BJ (cell line): ENCODE data around the gene DNAAF2. TPM values are rescaled to one million over a fixed set of nuclear protein-coding genes. Genes with fewer than 3 reads are reported as not detected.

Source experiments
- CTCF ChIA-PET: fragments of 350-600 bp; formaldehyde crosslinking; extraction: SDS; loops from one replicate; lab custom pipeline; 2021; ENCODE audit warnings: antibody characterized with exemption, inconsistent platforms; lab: Yijun Ruan, JAX
- POLR2A ChIA-PET: fragments of 300-600 bp; sonication (Branson Sonifier 250); formaldehyde crosslinking; extraction: SDS; loops from one replicate; lab custom pipeline; 2021; ENCODE audit warnings: antibody characterized with exemption; lab: Charles Lee
- DNase-seq: peaks from one replicate; pipeline ENCODE4 v3.0.0-alpha.2; 2011; ENCODE audit warnings: low read depth
- H3K27me3 ChIP-seq: 2 replicates; pipeline ENCODE4 v1.6.0; 2011; ENCODE audit warnings: low read length; ENCODE audit not compliant: control insufficient read depth, insufficient read depth
- H3K36me3 ChIP-seq: 2 replicates; pipeline ENCODE4 v1.5.1; 2011; ENCODE audit warnings: low read length; ENCODE audit not compliant: control insufficient read depth, insufficient read depth
- H3K4me3 ChIP-seq: 2 replicates; pipeline ENCODE4 v1.5.1; 2011; ENCODE audit warnings: low read depth, mild to moderate bottlenecking, control low read depth, low read length
- CTCF ChIP-seq: IDR thresholded peaks from 2 replicates; pipeline ENCODE4 v1.5.1; 2011; ENCODE audit warnings: low read depth, mild to moderate bottlenecking, control low read depth, inconsistent platforms, low read length, moderate library complexity; ENCODE audit not compliant: insufficient read depth
- polyA plus RNA-seq: library from polyadenylated mRNA; depleted of rRNA; stranded (reverse); fragments of >200 nt; gene quantifications from 2 replicates; pipeline ENCODE4 v1.2.3, GENCODE V29; 2011

The DNAAF2 gene
- polyA plus RNA-seq, 1 experiment, result 3.6 TPM

DNA sequence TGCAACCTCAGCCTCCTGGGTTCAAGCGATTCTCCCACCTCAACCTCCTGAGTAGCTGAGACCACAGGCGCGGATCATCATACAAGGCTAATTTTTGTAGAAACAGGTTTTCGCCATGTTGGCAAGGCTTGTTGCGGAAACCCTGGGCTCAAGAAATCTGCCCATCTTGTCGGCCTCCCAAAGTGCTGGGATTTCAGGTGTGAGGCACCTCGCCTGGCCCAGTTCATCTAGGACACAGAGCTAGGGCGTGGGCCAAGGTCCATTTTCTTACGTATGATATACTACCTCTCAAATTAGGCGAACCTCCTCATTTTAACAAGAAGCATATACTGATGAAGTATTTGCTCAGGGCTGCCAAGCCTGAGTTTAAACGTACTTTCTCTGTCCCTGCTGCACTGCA lies 51.0 kb downstream of the DNAAF2 start:
- H3K36me3 ChIP-seq, result peaks cover 8% of the 10 kb centered on the region
- no peaks in the 10 kb centered on the region for H3K27me3 ChIP-seq
- H3K4me3 ChIP-seq, result no peak overlapping the region
- DNase-seq, result no peak
- no peak for TF ChIP-seq CTCF
- CTCF ChIA-PET, result no interaction called here
- POLR2A ChIA-PET, result no interaction called here

DNA sequence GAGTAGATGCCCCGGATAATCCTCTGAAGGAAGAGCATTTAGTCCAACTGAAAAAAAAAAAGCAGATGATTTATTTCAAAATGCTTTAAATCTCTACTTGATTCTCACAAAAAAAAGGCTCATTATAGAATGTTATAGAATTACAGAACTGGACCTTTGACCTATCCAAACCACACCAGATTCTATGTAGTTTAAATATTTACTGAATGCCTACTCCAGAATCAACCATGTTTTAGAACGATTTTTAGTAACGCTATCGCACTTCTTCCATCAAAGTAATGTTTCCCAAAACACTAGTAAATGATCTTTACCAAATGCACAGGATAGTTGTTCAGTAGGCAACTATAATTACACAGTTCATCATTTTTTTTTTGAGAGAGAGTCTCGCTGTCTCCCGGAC lies 51.4 kb downstream of the DNAAF2 start:
- no peaks in the 10 kb centered on the region for H3K27me3 ChIP-seq
- DNase-seq, result no peak
- H3K4me3 ChIP-seq, result no peak overlapping the region
- POLR2A ChIA-PET, result no interaction called here
- H3K36me3 ChIP-seq, result peaks cover 8% of the 10 kb centered on the region
- CTCF ChIA-PET, result interaction anchor here (0.9 kb wide), 1 partner anchor 15 kb away, joined by 3 read pairs; the partner anchor contains the start of gene LRR1
- no peak for TF ChIP-seq CTCF

DNA sequence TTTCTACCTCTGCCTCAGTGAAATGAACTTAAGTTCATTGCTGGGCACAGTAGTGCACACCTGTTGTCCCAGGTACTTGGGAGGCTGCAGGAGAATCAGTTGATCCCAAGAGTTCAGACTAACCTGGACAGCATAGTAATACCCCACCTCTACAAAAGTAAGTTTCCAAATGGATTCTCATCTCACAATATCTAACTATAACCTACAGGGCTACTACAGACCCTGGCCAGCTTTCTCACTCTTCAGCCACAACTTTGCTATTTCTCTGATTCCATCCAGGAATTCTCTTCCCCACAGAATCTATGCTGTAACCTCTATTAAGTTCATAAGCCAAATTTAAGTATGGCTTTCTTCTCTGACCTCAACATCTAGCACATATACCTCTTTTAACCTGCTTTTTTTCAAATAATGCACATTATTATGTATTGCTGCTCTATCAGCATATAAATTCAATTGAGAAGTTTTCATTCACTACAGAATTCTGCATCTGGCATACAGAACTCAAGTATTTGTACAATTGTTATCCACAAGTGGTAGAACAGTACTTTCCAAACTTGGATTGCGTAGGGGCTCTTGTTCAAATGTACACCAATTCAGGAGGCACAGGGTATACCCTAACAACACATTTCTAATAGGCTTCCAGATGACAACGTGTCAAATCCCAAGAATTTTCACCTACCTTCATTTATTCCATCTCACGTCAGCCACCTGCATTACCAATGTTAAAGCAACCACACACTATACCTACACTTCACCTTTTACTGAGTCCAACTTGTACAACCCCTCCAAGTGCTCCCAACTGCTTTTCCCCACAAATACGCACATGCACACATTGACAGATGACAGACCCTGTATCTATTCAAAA lies 52.7 kb downstream of the DNAAF2 start:
- Histone ChIP-seq H3K36me3 (peaks cover 10% of the 10 kb centered on the region), H3K4me3 (no peak overlapping the region), H3K27me3 (no peaks in the 10 kb centered on the region)
- TF ChIP-seq CTCF, result no peak
- no peak for DNase-seq
- POLR2A ChIA-PET, result no interaction called here
- CTCF ChIA-PET, result interaction anchor here (0.9 kb wide), 1 partner anchor 17 kb away, joined by 3 read pairs; the partner anchor contains the start of gene LRR1

- ChIA-PET CTCF (no interaction called here), POLR2A (interaction anchor here (0.6 kb wide), 1 partner anchor 1532 kb away, joined by 5 read pairs; no protein-coding TSS in a partner anchor)
- Histone ChIP-seq H3K4me3 (no peak overlapping the region), H3K27me3 (no peaks in the 10 kb centered on the region), H3K36me3 (peaks cover 12% of the 10 kb centered on the region)
- no peak for DNase-seq
- TF ChIP-seq CTCF, result no peak
Measured at GRCh38 chr14:49581209-49582112, 53.6 kb downstream of the DNAAF2 start.

DNA sequence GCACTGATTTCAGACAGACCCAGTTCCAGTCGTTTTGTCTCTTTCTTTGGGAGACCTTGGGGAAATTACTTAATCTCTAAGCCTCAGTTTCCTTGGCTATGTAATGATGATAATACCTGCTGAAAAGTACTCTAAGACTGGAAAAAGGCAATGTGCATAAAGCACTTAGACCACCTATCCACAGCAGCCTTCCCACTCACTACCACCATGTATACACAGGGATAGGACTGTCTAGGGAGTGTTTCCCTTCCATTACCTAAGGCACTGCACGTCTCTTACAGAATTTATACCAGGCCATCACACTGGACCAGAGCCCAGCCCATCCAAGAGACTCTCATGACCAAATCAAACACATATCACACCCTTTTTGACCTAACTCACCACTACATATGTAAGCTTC lies 55.2 kb downstream of the DNAAF2 start:
- no peak for DNase-seq
- Histone ChIP-seq H3K27me3 (no peaks in the 10 kb centered on the region), H3K36me3 (peaks cover 12% of the 10 kb centered on the region), H3K4me3 (no peak overlapping the region)
- ChIA-PET POLR2A (no interaction called here), CTCF (no interaction called here)
- TF ChIP-seq CTCF, result no peak
